K562 (cell line): Measurements from ENCODE around the gene NHLH1. TPM values are rescaled to one million over a fixed set of nuclear protein-coding genes. Genes with fewer than 3 reads are reported as not detected.

Source experiments
- ATAC-seq: fragments of 200-7000 bp; cut with Tn5 transposase; 3 replicates; pipeline ENCODE4 v1.9.1; 2020; ENCODE audit warnings: moderate library complexity
- BruUV-seq: library from RNA; stranded (reverse); fragments of 400-500 nt; replicated peaks from 2 replicates; lab custom pipeline; 2021; lab: Mats Ljungman, UMichigan
- CTCF ChIA-PET: fragments of 300-600 bp; formaldehyde crosslinking; extraction: SDS; loops from one replicate; lab custom pipeline; 2021; ENCODE audit warnings: low intra/inter-chr PET ratio; lab: Yijun Ruan, JAX
- POLR2A ChIA-PET: fragments of 300-600, 350-650 bp; sonication (Branson Sonifier 250); formaldehyde crosslinking; extraction: SDS; loops from one replicate; lab custom pipeline; 2021; ENCODE audit warnings: antibody characterized with exemption, inconsistent platforms; lab: Yijun Ruan, JAX
- DNase-seq, 4 experiments: peaks; one replicate each; pipeline versions ENCODE4 v3.0.0 to v3.0.0-alpha.2; 2011 to 2018; ENCODE audit warnings: low spot score in 3 of 4, mixed read lengths in 3 of 4; ENCODE audit errors: extremely low read depth in 1 of 4
- FAIRE-seq: peaks from 2 replicates; lab custom pipeline; 2011; peaks lifted over from hg19 to GRCh38; lab: Jason Lieb, UNC
- H2AFZ ChIP-seq: 2 replicates; pipeline ENCODE4 v1.6.0; 2011; ENCODE audit warnings: low read depth, low read length, control low read depth, inconsistent platforms
- H3K27ac ChIP-seq: fragments of 200-600 bp; 3 replicates; pipeline ENCODE4 v1.8.0; 2011; ENCODE audit warnings: low read depth, mild to moderate bottlenecking, control low read depth, inconsistent platforms, low read length, moderate library complexity, mixed read lengths; ENCODE audit errors: extremely low read depth
- H3K27me3 ChIP-seq, 2 experiments: fragments of 300-600 bp in 1 of 2; 2 replicates in 1 of 2; 3 replicates in 1 of 2; pipeline versions ENCODE4 v1.6.0 to v1.8.0; 2011; ENCODE audit warnings: inconsistent platforms in 2 of 2, low read length in 2 of 2, mild to moderate bottlenecking in 1 of 2, mixed read lengths in 1 of 2, moderate library complexity in 1 of 2; ENCODE audit not compliant: control insufficient read depth in 2 of 2, insufficient read depth in 2 of 2
- H3K36me3 ChIP-seq: fragments of 300-600 bp; 3 replicates; pipeline ENCODE4 v1.8.0; 2011; ENCODE audit warnings: mild to moderate bottlenecking, low read length, inconsistent platforms; ENCODE audit not compliant: control insufficient read depth, insufficient read depth
- H3K4me1 ChIP-seq, 2 experiments: fragments of 200-600 bp in 1 of 2; replicated peaks in 1 of 2; 2 replicates in 1 of 2; 3 replicates in 1 of 2; pipeline versions ENCODE4 v1.5.1 to v1.8.0; 2011; ENCODE audit warnings: inconsistent platforms in 2 of 2, low read length in 2 of 2, mild to moderate bottlenecking in 1 of 2, mixed read lengths in 1 of 2, moderate library complexity in 1 of 2; ENCODE audit not compliant: control insufficient read depth in 2 of 2, insufficient read depth in 2 of 2
- H3K4me2 ChIP-seq: 2 replicates; pipeline ENCODE4 v1.6.1; 2011; ENCODE audit warnings: low read length, control low read depth, inconsistent platforms, mixed read lengths; ENCODE audit not compliant: insufficient read depth
- H3K4me3 ChIP-seq: fragments of 200-600 bp; sonication (generic), shearing (Covaris generic); 2 replicates; pipeline ENCODE4 v1.5.1; 2016; ENCODE audit warnings: control low read depth, inconsistent platforms
- H3K79me2 ChIP-seq: fragments of 200-600 bp; 3 replicates; pipeline ENCODE4 v1.8.0; 2011; ENCODE audit warnings: low read length, inconsistent platforms; ENCODE audit not compliant: control insufficient read depth, insufficient read depth
- H3K9ac ChIP-seq, 2 experiments: 2 replicates each; pipeline versions ENCODE4 v1.6.0 to v1.6.1; 2011; ENCODE audit warnings: low read depth in 2 of 2, low read length in 2 of 2, control low read depth in 1 of 2, inconsistent platforms in 1 of 2, mild to moderate bottlenecking in 1 of 2, mixed read lengths in 1 of 2; ENCODE audit not compliant: insufficient read depth in 1 of 2
- H3K9me1 ChIP-seq: one replicate; pipeline ENCODE4 v1.6.0; 2011; ENCODE audit warnings: inconsistent platforms, mild to moderate bottlenecking, low read length, moderate library complexity; ENCODE audit not compliant: control insufficient read depth, insufficient read depth
- H3K9me3 ChIP-seq: replicated peaks from 2 replicates; pipeline ENCODE4 v1.5.1; 2011; ENCODE audit warnings: low read depth, low read length, inconsistent platforms; ENCODE audit not compliant: control insufficient read depth, insufficient read depth
- H4K20me1 ChIP-seq: replicated peaks from 2 replicates; pipeline ENCODE4 v1.6.1; 2011; ENCODE audit warnings: low read length, inconsistent platforms, mixed read lengths; ENCODE audit not compliant: control insufficient read depth, insufficient read depth
- ARID1B ChIP-seq: fragments of 450-650 bp; IDR thresholded peaks from 2 replicates; pipeline ENCODE4 v1.6.1; 2016; ENCODE audit warnings: antibody characterized with exemption, mild to moderate bottlenecking, inconsistent platforms
- CREB1 ChIP-seq, 2 experiments: sonication (generic) in 1 of 2; formaldehyde crosslinking in 1 of 2; IDR thresholded peaks; 2 replicates each; pipeline versions ENCODE4 v1.6.1 to v1.8.0; 2012 to 2022; ENCODE audit warnings: inconsistent platforms in 1 of 2, mild to moderate bottlenecking in 1 of 2, missing genetic modification reagents in 1 of 2, moderate library complexity in 1 of 2
- FOXM1 ChIP-seq, 2 experiments: fragments of 450-650 bp in 1 of 2; sonication (generic) in 1 of 2; formaldehyde crosslinking in 1 of 2; IDR thresholded peaks; 2 replicates each; pipeline versions ENCODE4 v1.6.1 to v1.9.0; 2017 to 2022; ENCODE audit warnings: low read depth in 2 of 2, mild to moderate bottlenecking in 2 of 2, missing genetic modification reagents in 1 of 2, moderate library complexity in 1 of 2
- GABPA ChIP-seq: fragments of 200-800 bp; sonication (Bioruptor generic); conservative IDR thresholded peaks from 2 replicates; pipeline ENCODE4 v1.6.1; 2016; ENCODE audit warnings: low read depth, missing genetic modification characterization, missing compliant biosample characterization
- PKNOX1 ChIP-seq: fragments of 450-650 bp; IDR thresholded peaks from 2 replicates; pipeline ENCODE4 v1.6.1; 2016
- POLR2H ChIP-seq: IDR thresholded peaks from 2 replicates; pipeline ENCODE4 v1.6.1; 2016; ENCODE audit warnings: missing genetic modification characterization, low read depth, mild to moderate bottlenecking, control low read depth, missing compliant biosample characterization, moderate library complexity
- SREBF2 ChIP-seq: sonication (generic); formaldehyde crosslinking; IDR thresholded peaks from 2 replicates; pipeline ENCODE4 v1.4.0; 2020; ENCODE audit warnings: mild to moderate bottlenecking, missing genetic modification reagents
- TEAD1 ChIP-seq, 2 experiments: fragments of 450-650 bp in 1 of 2; sonication (generic) in 1 of 2; formaldehyde crosslinking; IDR thresholded peaks; 2 replicates each; pipeline versions ENCODE4 v1.4.0 to v1.8.0; 2020 to 2022; ENCODE audit warnings: mild to moderate bottlenecking in 2 of 2, missing genetic modification reagents in 1 of 2
- ZNF253 ChIP-seq: fragments of 250-450 bp; sonication (Bioruptor Pico); conservative IDR thresholded peaks from 2 replicates; pipeline ENCODE4 v1.6.1; 2021; ENCODE audit warnings: mild to moderate bottlenecking
- ZNF76 ChIP-seq: fragments of 250-450 bp; sonication (Bioruptor Pico); IDR thresholded peaks from 2 replicates; pipeline ENCODE4 v1.4.0; 2020; ENCODE audit warnings: mild to moderate bottlenecking, moderate library complexity, borderline replicate concordance
- WGBS: fragments of 100-300 bp; shearing (Covaris generic); methylation state at CpG from one replicate; pipeline ENCODE4 v1.1.6; 2016; ENCODE audit warnings: low coverage, mixed read lengths; ENCODE audit not compliant: insufficient coverage; ENCODE audit errors: missing lambda C conversion rate; 5-methylcytosine and 5-hydroxymethylcytosine counted together
- in situ Hi-C: fragments of 300-500 bp; cut with MboI; formaldehyde crosslinking; loops from 4 replicates; pipeline ENCODE4 v1.15.0; 2018; ENCODE audit warnings: inconsistent platforms, mixed read lengths
- intact Hi-C: fragments of 100-400 bp; cut with micrococcal nuclease; formaldehyde crosslinking; loops from 2 replicates; pipeline ENCODE4 v1.14.2; 2022
- polyA plus RNA-seq, 8 experiments: library from polyadenylated mRNA; depleted of rRNA in 4 of 8; stranded (reverse) in 5 of 8; unstranded in 3 of 8; fragments of >200 nt; fragmentation: Nextera tagmentation in 2 of 8; fragmentation: Illumina TruSeq in 1 of 8; extraction: Ambion mirVana in 2 of 8; extraction: Trizol in 1 of 8; gene quantifications; 2 replicates each; pipeline versions ENCODE4 v1.2.1 to v1.2.3, GENCODE V29; 2011 to 2014; ENCODE audit warnings: inconsistent platforms in 1 of 8, missing spikeins in 1 of 8
- total RNA-seq, 7 experiments: library from RNA; depleted of rRNA in 6 of 7; stranded (reverse); fragments of >200 nt in 6 of 7; fragmentation: Illumina TruSeq in 2 of 7; extraction: Trizol in 2 of 7; gene quantifications; 2 replicates each; pipeline versions ENCODE4 v1.2.1 to v1.2.3, GENCODE V29; 2011 to 2021; ENCODE audit warnings: low replicate concordance in 1 of 7
- TF ChIP-seq, protein P1 (sequence below): fragments of 250-450 bp; sonication (Bioruptor Pico); IDR thresholded peaks from 2 replicates; pipeline ENCODE4 v1.8.0; 2022; ENCODE audit warnings: moderate library complexity, mild to moderate bottlenecking, inconsistent platforms
- TF ChIP-seq, protein P2 (sequence below): sonication (generic); formaldehyde crosslinking; IDR thresholded peaks from 2 replicates; pipeline ENCODE4 v1.8.1; 2023; ENCODE audit warnings: mild to moderate bottlenecking, missing genetic modification reagents

NHLH1 gene
- total and polyA plus RNA-seq, 9 of the 15 experiments (the other 6 are each of a cell fraction or from before 2014, with no cell fraction given): 0.09 to 1.3 (median 0.35) TPM; not detected in 1

DNA sequence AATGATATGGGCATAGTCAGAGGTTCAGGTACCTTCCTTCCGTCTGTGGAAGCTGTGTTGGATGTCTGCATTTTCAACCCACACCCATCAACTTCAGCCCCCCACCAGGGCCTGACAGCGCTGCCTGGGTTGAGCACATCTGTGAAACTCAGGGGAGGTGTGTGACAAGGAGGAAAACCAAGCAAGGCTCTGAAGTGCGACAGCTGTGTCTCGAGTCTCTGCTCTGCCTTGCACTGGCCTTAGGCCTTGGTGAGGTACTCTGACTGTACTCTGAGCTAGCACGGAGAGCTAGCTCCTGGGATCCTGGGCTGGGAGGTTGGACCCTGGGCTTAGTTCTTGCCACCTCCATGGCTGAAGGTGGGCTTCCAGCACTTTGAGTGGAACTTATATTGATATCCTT is 42.6 kb downstream of the NHLH1 start:
- no peak overlapping the region for H3K27ac ChIP-seq
- H3K79me2 ChIP-seq: no peaks in the 10 kb centered on the region
- 32% methylated on average over 5 of the region's 5 CpGs for WGBS
- DNase-seq (no peak), FAIRE-seq (no peak), ATAC-seq (peak; percentile 38; the same call in 2 of the 3 replicates)
- H3K27me3 ChIP-seq: no peaks in the 10 kb centered on the region; a peak in 1 of 5 replicates
- no peak overlapping the region for H3K9ac ChIP-seq
- intact Hi-C loops (no loop called here), in situ Hi-C loops (no loop called here)
- H3K9me3 ChIP-seq: no peaks in the 10 kb centered on the region
- H3K4me2 ChIP-seq: no peak overlapping the region
- no peaks in the 10 kb centered on the region for H3K9me1 ChIP-seq
- no peaks in the 10 kb centered on the region for H4K20me1 ChIP-seq
- no TSS peak for BruUV-seq
- H2AFZ ChIP-seq: no peak overlapping the region
- peaks cover 4% of the 10 kb centered on the region in 2 experiments; a peak in 3 of 5 replicates for H3K4me1 ChIP-seq
- ChIA-PET CTCF (no interaction called here), POLR2A (interaction anchor here (1.0 kb wide), 1 partner anchor 9 kb away, joined by 4 read pairs; no protein-coding TSS in a partner anchor)
- H3K36me3 ChIP-seq: no peaks in the 10 kb centered on the region; the same call in 2 of the 3 replicates
- H3K4me3 ChIP-seq: no peak overlapping the region
- TF ChIP-seq FOXM1 (IDR thresholded peaks at IDR 0.05; ENCODE audit: low read depth) (no peak), FOXM1 (CRISPR knock-in tag; IDR thresholded peaks at IDR 0.05; ENCODE audit: low read depth) (no peak), ZNF76 (CRISPR knock-in tag) (no peak), PKNOX1 (no peak), POLR2H (tag) (no peak), CREB1 (IDR thresholded peaks at IDR 0.05) (no peak), CREB1 (CRISPR knock-in tag; IDR thresholded peaks at IDR 0.05) (no peak), ZNF253 (CRISPR knock-in tag) (no peak), GABPA (no peak), SREBF2 (CRISPR knock-in tag) (no peak), ARID1B (no peak), TEAD1 (CRISPR knock-in tag; IDR thresholded peaks at IDR 0.05) (no peak)
- TF ChIP-seq, protein P1, sequence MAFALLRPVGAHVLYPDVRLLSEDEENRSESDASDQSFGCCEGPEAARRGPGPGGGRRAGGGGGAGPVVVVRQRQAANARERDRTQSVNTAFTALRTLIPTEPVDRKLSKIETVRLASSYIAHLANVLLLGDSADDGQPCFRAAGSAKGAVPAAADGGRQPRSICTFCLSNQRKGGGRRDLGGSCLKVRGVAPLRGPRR (CRISPR knock-in tag): no peak
- TF ChIP-seq, protein P2, sequence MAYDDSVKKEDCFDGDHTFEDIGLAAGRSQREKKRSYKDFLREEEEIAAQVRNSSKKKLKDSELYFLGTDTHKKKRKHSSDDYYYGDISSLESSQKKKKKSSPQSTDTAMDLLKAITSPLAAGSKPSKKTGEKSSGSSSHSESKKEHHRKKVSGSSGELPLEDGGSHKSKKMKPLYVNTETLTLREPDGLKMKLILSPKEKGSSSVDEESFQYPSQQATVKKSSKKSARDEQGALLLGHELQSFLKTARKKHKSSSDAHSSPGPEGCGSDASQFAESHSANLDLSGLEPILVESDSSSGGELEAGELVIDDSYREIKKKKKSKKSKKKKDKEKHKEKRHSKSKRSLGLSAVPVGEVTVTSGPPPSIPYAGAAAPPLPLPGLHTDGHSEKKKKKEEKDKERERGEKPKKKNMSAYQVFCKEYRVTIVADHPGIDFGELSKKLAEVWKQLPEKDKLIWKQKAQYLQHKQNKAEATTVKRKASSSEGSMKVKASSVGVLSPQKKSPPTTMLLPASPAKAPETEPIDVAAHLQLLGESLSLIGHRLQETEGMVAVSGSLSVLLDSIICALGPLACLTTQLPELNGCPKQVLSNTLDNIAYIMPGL (CRISPR knock-in tag): no peak
